NCI-H1048 (cell line): ENCODE data around the gene TMEM132D.

Experiments used
- DNase-seq: peaks from one replicate; lab custom pipeline; 2025; lab: John Stamatoyannopoulos, UW

Gene TMEM132D

DNA sequence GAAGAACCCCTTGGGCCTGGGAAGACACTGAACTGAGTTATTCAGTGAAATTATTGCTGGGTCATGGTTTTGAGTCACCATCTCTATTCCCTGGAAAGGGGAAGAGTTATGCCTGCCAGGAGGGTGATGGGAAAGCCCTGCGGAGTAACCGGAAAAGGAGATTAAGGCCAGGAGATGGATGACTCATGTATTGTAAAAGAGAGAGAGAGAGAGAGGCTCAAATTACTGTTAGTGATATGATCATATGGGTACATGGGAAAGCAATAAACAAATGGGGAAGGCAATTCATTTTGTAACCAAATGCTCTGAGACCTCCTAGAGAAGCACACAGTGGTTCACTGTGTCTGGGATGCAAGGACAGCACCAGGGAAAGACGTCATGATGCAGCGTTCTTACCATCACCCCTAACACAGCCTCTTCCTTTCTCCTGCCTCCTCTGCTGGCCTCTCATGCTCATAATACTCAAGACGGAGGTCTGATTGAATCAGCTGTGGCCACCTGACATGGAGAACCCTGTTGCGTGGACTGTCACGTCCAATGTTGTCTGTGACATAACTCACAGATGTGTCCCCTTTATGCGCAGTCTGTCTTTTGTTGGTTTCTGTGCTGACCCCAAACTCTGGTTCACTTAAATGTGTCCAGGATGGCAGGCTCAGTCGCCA is 243.7 kb downstream of the TMEM132D start:
- no peak for DNase-seq

GRCh38 chr12:129657179-129657578 is 246.6 kb downstream of the TMEM132D start:
- no peak for DNase-seq

- no peak for DNase-seq
These were observed 251.9 kb downstream of the TMEM132D start for GRCh38 chr12:129651951-129652350.

DNA sequence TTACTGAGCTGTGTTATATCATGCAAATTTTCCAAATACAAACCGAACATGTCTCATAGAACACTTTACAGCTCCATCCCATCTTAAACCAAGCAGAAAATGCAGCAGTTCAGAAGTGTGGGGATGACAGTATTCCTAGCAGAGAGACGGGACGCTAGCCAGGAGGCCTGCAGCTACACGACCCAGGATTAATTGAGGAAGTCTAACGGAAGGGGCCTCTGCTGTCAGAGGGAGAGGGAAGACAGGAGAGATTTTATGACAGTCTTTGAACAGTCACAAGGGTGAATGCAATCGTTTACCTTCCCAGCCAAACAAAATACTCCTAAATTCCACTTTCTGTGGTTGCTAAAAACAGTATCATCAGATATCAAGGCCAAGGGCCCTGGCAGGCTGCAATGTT is 261.9 kb downstream of the TMEM132D start:
- DNase-seq: no peak

GRCh38 chr12:129635021-129635685 is 268.7 kb downstream of the TMEM132D start:
- no peak for DNase-seq

DNA sequence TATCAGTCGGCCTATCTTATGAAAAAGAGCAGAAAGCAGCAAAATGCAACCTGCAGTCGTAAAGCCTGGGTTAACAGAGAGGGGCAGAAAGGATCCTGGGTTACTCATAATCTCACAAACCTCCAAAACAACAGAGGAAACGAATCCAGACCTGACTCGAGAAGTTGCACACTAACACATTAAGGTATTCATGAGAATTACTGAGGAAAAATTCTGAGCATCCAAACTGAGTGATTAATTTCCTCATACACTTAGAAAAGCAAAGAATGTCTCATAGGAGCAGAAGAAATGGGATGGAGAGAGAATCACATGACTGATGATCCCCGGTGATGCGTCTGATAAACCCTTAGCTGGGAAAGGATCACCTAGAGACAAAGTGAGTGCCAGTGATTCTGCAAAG is 272.5 kb downstream of the TMEM132D start:
- no peak for DNase-seq

DNA sequence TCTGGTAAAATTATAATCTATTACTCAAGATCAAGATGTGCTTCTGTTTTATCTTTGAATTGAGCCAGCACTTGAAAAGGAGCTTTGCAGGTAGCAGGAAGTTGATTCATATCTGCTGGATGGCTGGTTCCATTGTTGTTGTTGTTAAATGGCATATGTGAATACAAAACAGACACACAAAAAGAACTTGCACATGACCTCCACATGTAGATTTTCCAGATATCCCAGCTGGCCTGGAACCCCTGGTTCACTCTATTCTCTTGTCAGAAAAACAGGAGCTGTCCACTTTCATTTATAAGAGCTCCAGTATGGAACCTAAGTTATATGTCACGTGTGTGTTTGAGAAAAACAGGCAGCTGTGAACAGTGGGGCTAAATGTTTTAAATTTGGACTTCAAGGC is 273.9 kb downstream of the TMEM132D start:
- DNase-seq: no peak

DNA sequence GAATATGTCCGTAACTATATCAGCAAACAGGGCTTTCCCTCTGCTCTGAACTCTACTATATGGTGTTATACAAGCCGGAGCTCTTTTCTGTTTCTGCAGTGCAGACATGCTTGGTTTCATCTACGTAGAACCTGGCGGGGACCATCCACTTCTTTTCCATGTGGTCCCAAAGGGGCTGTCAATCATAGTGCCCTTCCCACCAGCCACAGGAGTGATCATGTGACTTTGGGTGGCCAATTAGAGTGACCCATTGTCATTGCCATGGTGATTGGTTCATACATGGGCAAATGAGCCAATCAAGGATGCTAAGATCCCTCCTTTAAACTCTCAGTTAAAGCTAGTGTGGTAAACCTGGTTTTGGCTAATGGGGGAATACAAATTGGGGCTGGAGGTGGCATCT is 281.3 kb downstream of the TMEM132D start:
- no peak for DNase-seq

- DNase-seq: no peak
These were observed 284.6 kb downstream of the TMEM132D start for GRCh38 chr12:129619271-129619670.

- DNase-seq: no peak
These were observed 286.0 kb downstream of the TMEM132D start for GRCh38 chr12:129617849-129618248.

GRCh38 chr12:129615001-129615400 is 288.8 kb downstream of the TMEM132D start:
- DNase-seq: no peak

GRCh38 chr12:129614221-129614885 is 289.5 kb downstream of the TMEM132D start:
- no peak for DNase-seq

- no peak for DNase-seq
These were observed 290.5 kb downstream of the TMEM132D start for GRCh38 chr12:129613314-129613713.

- DNase-seq: no peak
These were observed 293.2 kb downstream of the TMEM132D start for GRCh38 chr12:129610601-129611120.

DNA sequence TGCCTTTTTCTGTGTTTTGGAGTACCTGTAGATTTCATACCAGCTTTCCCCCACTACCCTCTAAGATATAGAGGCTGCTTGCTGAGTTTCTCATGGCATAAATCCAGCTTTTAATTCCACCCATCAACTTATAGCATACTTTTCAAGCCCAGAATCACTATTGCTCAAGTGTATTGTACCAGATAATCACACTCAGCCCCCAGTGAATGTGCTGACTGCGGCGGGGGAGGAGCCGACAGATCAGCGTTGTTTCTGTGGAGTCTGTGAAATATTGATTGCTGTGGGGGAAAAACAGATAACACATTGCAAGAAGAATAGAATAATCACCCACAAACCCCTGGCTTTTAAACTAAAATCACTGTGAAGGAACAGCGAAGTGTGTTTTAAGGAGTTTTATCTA is 296.1 kb downstream of the TMEM132D start:
- no peak for DNase-seq

DNA sequence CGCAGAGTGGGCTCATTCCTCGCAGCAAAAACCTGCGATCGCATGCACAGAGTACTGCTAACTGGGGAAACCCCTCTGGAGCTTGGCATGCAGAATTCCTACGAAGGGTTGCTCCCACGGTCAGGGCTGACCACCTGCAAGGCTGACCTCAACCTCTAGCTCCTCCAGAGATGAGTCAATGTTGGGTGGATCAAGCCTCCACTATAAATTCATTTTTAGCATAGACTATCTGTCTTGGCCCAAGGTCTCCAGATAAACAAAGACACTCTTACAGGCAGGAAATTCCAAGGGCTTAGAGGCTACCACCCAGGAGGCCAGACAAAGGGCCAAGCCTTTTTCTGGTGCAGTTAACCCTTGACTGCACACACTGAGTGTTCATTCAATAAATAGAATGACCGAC is 296.5 kb downstream of the TMEM132D start:
- DNase-seq: no peak

DNA sequence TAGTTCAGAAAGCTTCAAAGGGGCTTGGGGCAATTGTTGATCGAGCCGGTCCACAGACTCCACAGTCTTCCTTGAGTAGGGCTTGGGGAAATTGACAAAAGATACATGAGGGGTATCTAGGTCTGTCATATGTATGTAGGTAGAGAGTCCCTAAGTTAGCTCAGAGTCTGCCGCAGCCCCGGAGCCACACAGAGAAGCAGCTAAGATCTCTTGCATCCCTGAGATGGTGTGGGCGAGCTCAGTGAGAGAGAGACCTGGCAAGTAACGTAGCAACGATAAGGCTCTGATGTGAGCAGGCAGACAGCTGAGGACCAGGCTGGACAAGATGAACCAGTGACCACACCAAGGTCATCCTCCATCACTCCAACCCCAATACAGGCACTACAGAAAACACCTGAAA is 297.6 kb downstream of the TMEM132D start:
- no peak for DNase-seq

DNA sequence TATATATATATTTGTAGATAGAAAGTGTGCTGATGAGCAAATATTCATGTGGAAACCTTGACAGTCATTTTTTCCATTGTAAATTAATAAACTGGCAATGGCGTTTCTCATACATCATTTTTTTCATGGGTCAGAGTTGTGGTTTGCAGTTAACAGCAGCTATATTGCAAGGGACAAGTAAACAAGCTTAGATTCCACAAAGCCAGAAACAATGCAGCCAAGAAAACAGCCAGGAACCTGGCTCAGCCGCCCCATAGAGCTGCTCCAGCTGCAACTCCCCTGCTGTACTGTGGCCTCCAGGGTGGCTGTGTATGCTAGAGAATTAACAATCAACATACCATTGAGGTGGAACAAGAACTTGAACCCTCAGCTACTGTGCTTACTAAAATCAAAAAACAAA is 298.2 kb downstream of the TMEM132D start:
- DNase-seq: no peak

DNA sequence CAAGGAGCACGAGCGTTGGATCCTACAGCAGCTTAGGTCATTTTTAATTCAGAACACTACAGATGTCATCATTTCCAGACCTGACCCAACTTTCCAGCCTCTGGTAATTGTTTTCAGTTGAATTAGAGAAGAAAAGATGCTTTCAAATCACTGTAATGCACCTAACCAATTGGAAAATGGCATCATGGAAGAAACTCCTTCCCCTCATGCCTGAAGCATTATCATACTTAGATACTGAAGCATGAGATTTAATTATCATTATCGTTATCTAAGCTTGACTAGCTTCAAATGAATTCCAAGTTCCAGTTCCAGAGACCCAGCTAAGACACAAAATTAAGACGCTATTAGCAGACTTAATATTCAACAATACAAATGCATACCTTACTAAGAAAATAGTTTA is 299.3 kb downstream of the TMEM132D start:
- DNase-seq: no peak

GRCh38 chr12:129599406-129599805 is 304.4 kb downstream of the TMEM132D start:
- no peak for DNase-seq

DNA sequence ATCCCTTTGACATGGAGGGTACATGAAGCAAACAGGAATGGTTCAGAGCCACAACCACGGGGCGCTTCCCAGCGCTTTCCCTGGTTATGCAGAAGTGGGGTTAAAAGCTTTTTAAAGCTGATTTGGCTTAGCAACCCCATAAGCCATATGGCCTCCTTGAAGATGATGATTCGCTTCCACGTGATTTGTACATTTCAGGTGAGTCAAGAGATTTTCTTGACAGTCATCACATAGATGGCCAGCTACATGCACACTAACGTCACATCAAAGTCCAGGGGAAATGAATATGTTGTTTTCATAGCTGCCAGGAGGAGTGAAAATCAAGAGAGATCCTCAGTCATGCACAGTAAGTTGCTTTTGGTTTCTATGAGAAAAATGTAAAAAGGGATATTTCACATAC is 309.7 kb downstream of the TMEM132D start:
- DNase-seq: no peak

GRCh38 chr12:129592449-129592848 is 311.4 kb downstream of the TMEM132D start:
- no peak for DNase-seq

GRCh38 chr12:129589503-129589902 is 314.3 kb downstream of the TMEM132D start:
- no peak for DNase-seq
